ENCODE data around the gene G6PC3.
A peak's percentile ranks its signal among the peaks of the same experiment; 100 is the strongest.

The G6PC3 gene

GRCh38 chr17:44124118-44124438, 53.5 kb downstream of the G6PC3 start:
- H3K27ac ChIP-seq: peak overlapping the region; percentile 80

More at GRCh38 chr17:44124118-44124438, 53.5 kb downstream of the G6PC3 start:
- TF ChIP-seq CTCF (IDR thresholded peaks at IDR 0.05): peak; percentile 29; the same call in 1 of the 2 replicates
- no peak for TF ChIP-seq ZFX (IDR thresholded peaks at IDR 0.05; ENCODE audit: borderline replicate concordance)
